H54 (cell line): ENCODE measurements around the gene IZUMO1.

Experiments used
- DNase-seq: peaks from one replicate; pipeline ENCODE4 v3.0.0; 2011; ENCODE audit warnings: low spot score, mixed read lengths; ENCODE audit not compliant: insufficient read length
- FAIRE-seq: peaks from 3 replicates; lab custom pipeline; 2011; peaks lifted over from hg19 to GRCh38; lab: Jason Lieb, UNC
- POLR2A ChIP-seq: IDR thresholded peaks from 2 replicates; pipeline ENCODE4 v1.6.1; 2011; ENCODE audit warnings: low read depth, mild to moderate bottlenecking, low read length

Gene IZUMO1

GRCh38 chr19:48737360-48737998 lies 9.2 kb downstream of the IZUMO1 start:
- TF ChIP-seq POLR2A = no peak
- DNase-seq (no peak), FAIRE-seq (no peak)

DNA sequence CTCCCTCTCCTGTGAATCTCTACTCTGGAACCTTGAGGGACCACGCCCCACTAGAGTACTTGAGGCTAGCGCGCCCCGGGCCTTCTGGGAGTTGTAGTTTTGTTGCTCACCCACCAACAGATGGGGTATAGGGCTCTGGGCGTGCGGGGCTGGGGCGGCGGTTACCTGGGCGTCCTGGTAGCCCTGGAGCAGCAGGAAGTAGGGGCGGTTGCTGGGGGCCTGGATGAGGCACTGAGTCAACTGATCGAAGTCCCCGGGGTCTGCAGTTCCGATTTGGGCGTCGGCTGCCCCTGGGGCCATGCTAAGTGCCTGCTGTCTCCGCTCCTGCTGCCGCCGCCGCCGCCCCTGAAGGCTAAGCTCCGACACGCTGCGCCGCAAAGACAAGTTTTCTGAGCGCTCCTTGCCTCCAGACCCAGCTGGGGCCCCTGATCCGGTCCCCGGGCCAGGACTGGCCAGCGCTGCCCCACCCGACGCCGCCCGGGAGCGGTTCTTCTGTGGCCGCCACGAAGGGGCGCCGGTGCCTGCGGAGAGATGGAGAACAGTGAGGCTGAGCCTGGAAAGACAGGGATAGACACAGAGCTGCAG lies 11.6 kb downstream of the IZUMO1 start:
- no peak for TF ChIP-seq POLR2A
- DNase-seq = no peak
- FAIRE-seq = no peak

- no peak for FAIRE-seq
- DNase-seq = no peak
- TF ChIP-seq POLR2A = no peak
These were observed 12.1 kb downstream of the IZUMO1 start for GRCh38 chr19:48734625-48735024.

DNA sequence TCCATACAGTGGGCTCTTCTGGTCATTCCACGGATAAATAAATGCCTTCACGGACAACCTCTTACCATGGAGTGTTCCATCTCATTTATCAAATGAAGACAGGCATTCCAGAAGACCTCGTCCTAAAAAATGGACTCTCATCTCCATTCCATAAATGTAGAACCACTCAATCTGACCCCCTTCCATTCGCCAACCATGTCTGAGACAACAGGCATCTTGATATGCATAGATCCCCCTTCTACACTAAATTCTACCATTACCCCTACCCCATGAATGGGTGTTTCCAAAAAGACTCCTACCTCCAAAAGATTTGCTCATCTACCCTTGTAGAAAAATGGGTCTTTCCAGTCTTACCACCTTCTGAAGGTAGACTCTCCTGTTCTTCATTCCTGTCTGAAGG lies 15.3 kb downstream of the IZUMO1 start:
- TF ChIP-seq POLR2A = no peak
- DNase-seq (no peak), FAIRE-seq (no peak)

GRCh38 chr19:48728911-48729664 lies 17.6 kb downstream of the IZUMO1 start:
- no peak for DNase-seq
- FAIRE-seq = no peak
- TF ChIP-seq POLR2A = no peak

DNA sequence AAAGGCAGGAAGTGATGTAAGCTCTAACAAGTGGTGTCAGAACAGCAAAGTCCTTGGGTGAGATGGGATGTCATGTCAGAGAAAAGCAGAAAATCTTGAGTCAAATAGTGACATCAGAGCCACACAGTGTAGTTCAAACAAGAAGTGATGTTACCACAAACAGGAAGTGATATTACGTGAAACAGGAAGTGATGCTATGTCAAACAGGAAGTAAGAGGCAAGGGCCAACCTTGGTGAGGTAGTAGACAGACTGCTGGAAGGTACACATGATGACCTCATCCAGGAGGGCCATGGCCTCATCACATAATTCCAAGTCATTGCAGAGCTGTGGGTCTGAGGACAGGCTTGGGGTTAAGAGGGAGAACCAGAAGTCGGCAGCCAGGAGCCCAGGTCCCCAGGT lies 20.2 kb downstream of the IZUMO1 start:
- FAIRE-seq = no peak
- no peak for DNase-seq
- no peak for TF ChIP-seq POLR2A

DNA sequence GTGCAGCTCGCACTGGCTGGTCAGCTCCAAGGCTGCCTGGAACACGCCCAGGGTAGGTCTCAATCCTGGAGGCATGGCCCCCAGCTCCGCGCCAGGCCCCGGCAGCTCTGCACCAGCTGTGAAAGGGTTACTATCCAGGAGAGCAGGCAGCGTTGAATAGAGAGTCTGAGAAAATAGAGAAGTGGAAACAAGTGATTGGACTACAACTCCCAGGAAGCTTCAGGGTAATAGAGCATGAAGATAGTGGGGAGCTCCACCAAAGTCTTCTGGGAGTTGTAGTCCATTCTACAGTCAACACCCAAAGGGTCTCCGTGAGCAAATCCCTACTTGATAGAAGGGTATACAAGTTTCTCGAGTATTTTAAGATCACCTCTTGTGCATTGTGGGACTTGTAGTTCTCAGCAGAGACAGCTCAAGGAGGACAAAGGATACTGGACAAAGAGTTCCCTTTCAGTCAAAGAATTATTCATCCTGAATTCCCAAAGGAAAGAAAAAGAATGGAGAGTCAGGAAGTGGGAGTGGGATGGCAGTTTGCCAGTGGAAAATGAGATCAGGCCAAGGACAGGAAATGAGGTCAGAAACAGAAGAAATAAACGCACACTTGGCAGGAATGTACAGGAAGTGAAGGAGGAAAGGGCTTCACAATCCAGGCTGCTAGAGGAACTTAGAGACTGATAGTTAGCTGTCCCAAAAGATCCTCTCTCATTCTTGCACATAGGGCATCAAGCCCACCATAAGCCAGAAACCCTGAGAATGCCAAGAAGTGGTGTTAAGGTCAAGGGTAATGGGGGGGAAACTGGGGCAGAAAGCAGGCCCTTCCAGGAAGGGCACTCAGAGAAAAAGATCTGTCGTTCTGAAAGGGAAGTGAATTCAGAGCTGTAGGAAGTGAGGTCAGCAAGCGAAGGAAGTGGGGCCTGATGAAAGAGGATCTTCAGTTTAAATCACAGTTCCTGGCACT lies 21.6 kb downstream of the IZUMO1 start:
- DNase-seq (peak; percentile 75), FAIRE-seq (peak; percentile 27)
- no peak for TF ChIP-seq POLR2A

DNA sequence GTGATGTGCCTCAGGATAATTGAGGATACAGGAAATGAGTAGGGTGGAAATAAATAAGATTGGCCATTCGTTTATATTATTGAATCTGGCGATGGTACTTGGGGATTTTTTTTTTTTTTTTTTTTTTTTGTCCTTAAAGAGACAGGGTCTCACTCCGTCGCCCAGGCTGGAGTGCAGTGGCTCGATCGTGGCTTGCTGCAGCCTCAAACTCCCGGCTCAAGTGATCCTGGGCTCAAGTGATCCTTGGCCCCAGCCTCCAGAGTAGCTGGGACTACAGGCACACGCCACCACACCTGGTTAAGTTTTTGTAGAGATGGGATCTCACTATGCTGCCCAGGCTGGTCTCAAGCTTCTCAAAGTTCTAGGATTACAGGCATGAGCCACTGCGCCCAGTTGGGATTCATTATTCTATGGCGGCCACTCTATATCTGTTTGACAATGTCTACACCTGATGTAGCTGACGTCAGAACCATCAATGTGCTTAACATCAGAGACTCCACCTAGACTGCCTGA lies 24.5 kb downstream of the IZUMO1 start:
- DNase-seq (no peak), FAIRE-seq (no peak)
- no peak for TF ChIP-seq POLR2A

- DNase-seq (peak; percentile 91), FAIRE-seq (no peak)
- TF ChIP-seq POLR2A = peak; percentile 10; the same call in 1 of the 2 replicates
These were observed 26.0 kb downstream of the IZUMO1 start for GRCh38 chr19:48720613-48721296.

- FAIRE-seq = no peak
- no peak for TF ChIP-seq POLR2A
- DNase-seq = no peak
These were observed 26.5 kb downstream of the IZUMO1 start for GRCh38 chr19:48720251-48720612.

GRCh38 chr19:48719263-48720171 lies 27.2 kb downstream of the IZUMO1 start, which contains the start of gene MAMSTR:
Gene MAMSTR, minus strand, starts transcription at chr19:48719725. Its CDS starts 694 bp downstream, at chr19:48719031.
- FAIRE-seq = no peak
- no peak for TF ChIP-seq POLR2A
- no peak for DNase-seq
